Nephron (organoid): ENCODE data around the gene RUSF1.

Experiments
- H3K27ac Mint-ChIP-seq, 3 experiments: 2 replicates each; pipeline ENCODE4 v1.8.0; 2020; ENCODE audit warnings: mixed read lengths in 3 of 3, mild to moderate bottlenecking in 2 of 3, moderate library complexity in 1 of 3
- H3K27me3 Mint-ChIP-seq: 2 replicates; pipeline ENCODE4 v1.8.0; 2021; ENCODE audit warnings: low read depth, mild to moderate bottlenecking, moderate library complexity, mixed read lengths
- H3K36me3 Mint-ChIP-seq: 2 replicates; pipeline ENCODE4 v1.8.0; 2020; ENCODE audit warnings: low read depth, mixed read lengths
- H3K4me1 Mint-ChIP-seq: 2 replicates; pipeline ENCODE4 v1.8.0; 2020; ENCODE audit warnings: mixed read lengths
- H3K4me3 Mint-ChIP-seq, 3 experiments: 2 replicates each; pipeline ENCODE4 v1.8.0; 2020; ENCODE audit warnings: mild to moderate bottlenecking in 3 of 3, mixed read lengths in 3 of 3, moderate library complexity in 2 of 3
- H3K9me3 Mint-ChIP-seq: 2 replicates; pipeline ENCODE4 v1.8.0; 2020; ENCODE audit warnings: mixed read lengths
- TF ChIP-seq, protein P1 (sequence below), 3 experiments: fragments of 200-600 bp; sonication (generic); IDR thresholded peaks; one replicate each; pipeline ENCODE4 v1.5.0; 2021; ENCODE audit warnings: antibody characterized with exemption in 3 of 3; ENCODE audit not compliant: unreplicated experiment in 3 of 3

RUSF1 gene

DNA sequence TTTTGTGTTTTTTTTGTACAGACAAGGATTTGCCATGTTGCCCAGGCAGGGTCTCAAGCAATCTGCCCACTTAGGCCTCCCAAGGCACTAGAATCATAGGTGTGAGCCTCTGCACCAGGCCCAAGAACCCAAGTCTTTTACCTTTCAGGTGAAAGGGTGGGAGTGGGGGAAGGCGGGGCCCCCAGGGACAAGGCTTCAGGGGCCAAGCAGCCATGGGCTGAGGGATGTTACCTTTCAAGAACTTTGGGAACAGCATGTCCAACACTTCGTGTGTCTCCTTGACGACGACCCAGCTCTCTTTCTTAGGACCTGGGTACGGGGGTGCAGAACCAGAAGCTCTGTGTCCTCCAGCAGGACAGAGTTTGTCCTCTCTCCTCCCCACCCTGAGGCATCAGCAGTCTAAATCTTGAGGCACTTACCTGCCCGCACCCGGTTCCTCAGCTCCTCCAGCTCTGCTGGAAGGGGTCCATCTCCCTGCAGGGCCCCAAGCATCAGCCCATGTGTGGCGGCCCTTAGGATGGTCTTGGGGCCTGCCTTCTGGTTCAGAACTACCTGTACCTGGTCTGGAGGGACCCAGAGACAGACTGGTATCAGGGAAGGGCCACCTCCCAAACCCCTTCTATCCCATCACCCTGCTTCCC is 16.3 kb downstream of the RUSF1 start:
- Mint-ChIP-seq H3K4me1 (no peaks in the 10 kb centered on the region), H3K9me3 (no peaks in the 10 kb centered on the region), H3K4me3 (no peak overlapping the region), H3K27ac (no peak overlapping the region), H3K36me3 (peaks cover 30% of the 10 kb centered on the region), H3K27me3 (peaks cover 23% of the 10 kb centered on the region)
- TF ChIP-seq, protein P1, sequence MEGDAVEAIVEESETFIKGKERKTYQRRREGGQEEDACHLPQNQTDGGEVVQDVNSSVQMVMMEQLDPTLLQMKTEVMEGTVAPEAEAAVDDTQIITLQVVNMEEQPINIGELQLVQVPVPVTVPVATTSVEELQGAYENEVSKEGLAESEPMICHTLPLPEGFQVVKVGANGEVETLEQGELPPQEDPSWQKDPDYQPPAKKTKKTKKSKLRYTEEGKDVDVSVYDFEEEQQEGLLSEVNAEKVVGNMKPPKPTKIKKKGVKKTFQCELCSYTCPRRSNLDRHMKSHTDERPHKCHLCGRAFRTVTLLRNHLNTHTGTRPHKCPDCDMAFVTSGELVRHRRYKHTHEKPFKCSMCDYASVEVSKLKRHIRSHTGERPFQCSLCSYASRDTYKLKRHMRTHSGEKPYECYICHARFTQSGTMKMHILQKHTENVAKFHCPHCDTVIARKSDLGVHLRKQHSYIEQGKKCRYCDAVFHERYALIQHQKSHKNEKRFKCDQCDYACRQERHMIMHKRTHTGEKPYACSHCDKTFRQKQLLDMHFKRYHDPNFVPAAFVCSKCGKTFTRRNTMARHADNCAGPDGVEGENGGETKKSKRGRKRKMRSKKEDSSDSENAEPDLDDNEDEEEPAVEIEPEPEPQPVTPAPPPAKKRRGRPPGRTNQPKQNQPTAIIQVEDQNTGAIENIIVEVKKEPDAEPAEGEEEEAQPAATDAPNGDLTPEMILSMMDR (IDR thresholded peaks at IDR 0.05; ENCODE audit: unreplicated experiment in 3 of 3) = no peak

DNA sequence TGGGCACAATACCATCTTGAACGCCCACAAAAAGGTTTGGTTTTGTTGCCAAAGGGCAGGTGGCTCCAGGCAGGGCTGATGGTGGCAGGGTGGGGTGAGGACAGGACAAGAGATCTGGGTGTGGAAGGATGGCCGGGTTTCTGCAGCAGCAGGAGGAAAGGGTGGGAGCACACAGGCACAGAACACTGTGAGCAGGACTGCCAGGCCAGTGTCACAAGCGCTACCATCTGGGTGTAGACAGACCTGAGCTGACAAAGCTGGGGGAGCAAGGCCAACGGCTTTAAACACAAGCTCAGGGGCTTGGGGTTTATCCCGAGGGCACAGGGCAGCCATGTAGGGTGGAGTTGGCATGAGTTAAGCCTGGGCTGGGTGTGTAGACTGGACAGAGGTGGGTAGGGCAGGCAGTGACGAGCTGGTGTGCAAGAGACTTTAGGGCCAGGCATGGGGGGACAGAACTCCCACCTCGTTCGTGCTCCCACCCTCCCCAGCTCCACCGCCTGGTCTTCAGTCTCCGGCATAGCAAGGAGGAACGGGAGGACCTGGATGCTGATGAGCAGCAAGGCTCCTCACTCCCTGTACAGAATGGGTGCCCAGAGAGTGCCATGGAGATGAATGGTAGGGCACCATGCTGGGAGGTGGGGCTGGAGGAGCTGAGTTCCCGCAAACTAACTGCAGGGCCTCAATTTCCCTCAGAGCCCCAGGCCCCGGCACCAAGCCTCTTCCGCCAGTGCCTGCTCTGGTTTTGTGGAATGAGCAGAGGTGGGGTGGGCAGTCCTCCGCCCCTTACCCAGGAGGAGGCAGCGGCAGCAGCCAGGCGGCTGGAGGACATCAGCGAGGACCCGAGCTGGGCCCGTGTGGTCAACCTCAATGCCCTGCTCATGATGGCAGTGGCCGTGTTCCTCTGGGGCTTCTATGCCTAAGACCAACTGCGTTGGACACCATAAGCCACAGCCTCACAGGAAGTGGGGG is 18.3 kb downstream of the RUSF1 start:
- Mint-ChIP-seq H3K27me3 (peaks cover 40% of the 10 kb centered on the region), H3K4me1 (peaks cover 9% of the 10 kb centered on the region), H3K4me3 (peak overlapping the region; percentile 24 to 66 (median 58)), H3K9me3 (no peaks in the 10 kb centered on the region), H3K36me3 (peaks cover 30% of the 10 kb centered on the region), H3K27ac (no peak overlapping the region)
- TF ChIP-seq, protein P1 (IDR thresholded peaks at IDR 0.05; ENCODE audit: unreplicated experiment in 3 of 3) = no peak

DNA sequence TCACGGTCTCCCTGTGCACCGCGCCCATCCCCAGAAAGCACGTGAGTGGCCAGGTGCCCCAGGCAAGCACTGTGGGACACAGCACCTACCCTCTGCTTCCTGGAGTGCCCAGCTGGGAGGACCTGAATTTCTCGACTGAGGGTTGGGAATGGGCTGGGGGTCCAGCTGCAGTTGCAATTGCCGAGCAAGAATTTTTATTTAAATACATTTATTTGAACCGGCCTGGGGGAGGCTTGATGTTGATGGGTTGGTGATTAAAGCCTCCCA is 19.0 kb downstream of the RUSF1 start:
- Mint-ChIP-seq H3K9me3 (no peaks in the 10 kb centered on the region), H3K4me1 (peaks cover 9% of the 10 kb centered on the region), H3K36me3 (peaks cover 30% of the 10 kb centered on the region), H3K27ac (no peak overlapping the region), H3K27me3 (peaks cover 46% of the 10 kb centered on the region), H3K4me3 (peak overlapping the region; percentile 40 to 64 (median 45))
- TF ChIP-seq, protein P1 (IDR thresholded peaks at IDR 0.05; ENCODE audit: unreplicated experiment in 3 of 3) = no peak

DNA sequence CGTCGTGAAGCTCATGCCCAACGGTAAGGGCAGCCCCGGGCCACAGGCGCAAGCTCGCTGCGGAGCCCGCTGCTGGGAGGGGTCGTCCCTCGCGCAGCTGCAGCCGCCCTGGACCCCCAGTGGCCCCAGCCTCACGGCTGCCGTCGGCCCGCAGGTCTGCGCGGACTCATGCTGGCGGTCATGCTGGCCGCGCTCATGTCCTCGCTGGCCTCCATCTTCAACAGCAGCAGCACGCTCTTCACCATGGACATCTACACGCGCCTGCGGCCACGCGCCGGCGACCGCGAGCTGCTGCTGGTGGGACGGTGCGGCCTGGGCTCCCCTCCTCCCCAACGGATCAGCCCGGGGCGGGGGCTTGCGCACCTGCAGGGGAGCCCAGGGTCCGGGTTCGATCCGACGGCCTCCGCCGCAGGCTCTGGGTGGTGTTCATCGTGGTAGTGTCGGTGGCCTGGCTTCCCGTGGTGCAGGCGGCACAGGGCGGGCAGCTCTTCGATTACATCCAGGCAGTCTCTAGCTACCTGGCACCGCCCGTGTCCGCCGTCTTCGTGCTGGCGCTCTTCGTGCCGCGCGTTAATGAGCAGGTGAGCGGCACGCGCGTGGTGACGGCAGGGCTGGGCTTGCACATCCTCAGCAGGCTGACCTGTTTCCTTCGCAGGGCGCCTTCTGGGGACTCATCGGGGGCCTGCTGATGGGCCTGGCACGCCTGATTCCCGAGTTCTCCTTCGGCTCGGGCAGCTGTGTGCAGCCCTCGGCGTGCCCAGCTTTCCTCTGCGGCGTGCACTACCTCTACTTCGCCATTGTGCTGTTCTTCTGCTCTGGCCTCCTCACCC is 19.5 kb downstream of the RUSF1 start:
- Mint-ChIP-seq H3K9me3 (no peaks in the 10 kb centered on the region), H3K4me3 (peak overlapping the region; percentile 45 to 88 (median 85)), H3K27ac (no peak overlapping the region), H3K4me1 (peaks cover 9% of the 10 kb centered on the region), H3K36me3 (peaks cover 29% of the 10 kb centered on the region), H3K27me3 (peaks cover 46% of the 10 kb centered on the region)
- TF ChIP-seq, protein P1 (IDR thresholded peaks at IDR 0.05; ENCODE audit: unreplicated experiment in 3 of 3) = no peak

DNA sequence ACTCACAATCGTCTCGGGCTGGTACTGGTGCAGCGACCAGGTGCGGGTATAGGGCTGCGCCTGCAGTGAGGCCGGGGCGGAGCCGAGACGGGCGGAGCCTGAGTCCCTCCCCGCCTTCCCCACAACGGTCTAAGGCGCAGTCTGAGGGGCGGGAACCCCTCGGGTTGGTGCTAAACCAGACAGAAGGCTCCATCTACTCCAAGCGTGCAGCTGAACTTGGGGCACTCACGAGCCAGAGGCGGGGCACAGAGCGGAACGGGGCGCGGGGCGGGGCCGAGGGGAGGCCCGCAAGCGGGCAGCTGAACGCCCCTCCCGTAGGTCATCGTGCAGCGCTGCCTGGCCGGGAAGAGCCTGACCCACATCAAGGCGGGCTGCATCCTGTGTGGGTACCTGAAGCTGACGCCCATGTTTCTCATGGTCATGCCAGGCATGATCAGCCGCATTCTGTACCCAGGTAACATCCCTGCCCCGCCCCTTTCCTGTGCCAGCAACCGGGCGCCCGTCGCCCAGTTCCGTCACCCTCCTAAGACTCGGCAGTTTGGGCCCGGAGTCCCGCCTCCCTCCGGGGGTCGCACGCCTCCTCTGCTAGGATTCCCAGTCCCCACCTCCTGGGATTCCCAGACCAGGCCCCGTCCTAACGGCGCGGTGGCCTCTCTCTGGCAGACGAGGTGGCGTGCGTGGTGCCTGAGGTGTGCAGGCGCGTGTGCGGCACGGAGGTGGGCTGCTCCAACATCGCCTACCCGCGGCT is 20.3 kb downstream of the RUSF1 start:
- Mint-ChIP-seq H3K4me1 (peaks cover 9% of the 10 kb centered on the region), H3K27me3 (peaks cover 46% of the 10 kb centered on the region), H3K4me3 (peak overlapping the region; percentile 85 to 88 (median 85)), H3K9me3 (no peaks in the 10 kb centered on the region), H3K36me3 (peaks cover 21% of the 10 kb centered on the region), H3K27ac (no peak overlapping the region)
- TF ChIP-seq, protein P1 (IDR thresholded peaks at IDR 0.05; ENCODE audit: unreplicated experiment in 3 of 3) = no peak
